MM.1S (cell line): ENCODE measurements around the gene PLEKHH2.

Experiments used
- DNase-seq: peaks from one replicate; pipeline ENCODE4 v3.0.0-alpha.2; 2015
- H2AFZ ChIP-seq: fragments of 300-600 bp; sonication (generic); 2 replicates; pipeline ENCODE4 v1.6.0; 2016; ENCODE audit warnings: antibody characterized with exemption, low read length
- H3F3A ChIP-seq: fragments of 300-600 bp; sonication (generic); 2 replicates; pipeline ENCODE4 v1.6.1; 2016; ENCODE audit warnings: mild to moderate bottlenecking, antibody characterized with exemption, low read length, moderate library complexity, mixed read lengths; ENCODE audit not compliant: insufficient read depth
- H3K27ac ChIP-seq: fragments of 300-600 bp; sonication (generic); 2 replicates; pipeline ENCODE4 v1.5.1; 2016; ENCODE audit warnings: mild to moderate bottlenecking, low read length
- H3K27me3 ChIP-seq: fragments of 300-600 bp; sonication (generic); replicated peaks from 2 replicates; pipeline ENCODE4 v1.6.0; 2016; ENCODE audit warnings: low read length; ENCODE audit not compliant: insufficient read depth
- H3K36me3 ChIP-seq: fragments of 300-600 bp; sonication (generic); replicated peaks from 2 replicates; pipeline ENCODE4 v1.6.1; 2016; ENCODE audit warnings: mild to moderate bottlenecking, low read length, mixed read lengths; ENCODE audit not compliant: insufficient read depth
- H3K4me1 ChIP-seq: fragments of 300-600 bp; sonication (generic); 2 replicates; pipeline ENCODE4 v1.6.1; 2016; ENCODE audit warnings: low read length, mixed read lengths
- H3K4me2 ChIP-seq: fragments of 300-600 bp; sonication (generic); 2 replicates; pipeline ENCODE4 v1.6.0; 2016; ENCODE audit warnings: low read depth, low read length
- H3K4me3 ChIP-seq: fragments of 300-600 bp; sonication (generic); 2 replicates; pipeline ENCODE4 v1.5.1; 2016; ENCODE audit warnings: low read length, mixed read lengths
- H3K79me2 ChIP-seq: fragments of 300-600 bp; sonication (generic); 2 replicates; pipeline ENCODE4 v1.6.1; 2016; ENCODE audit warnings: mixed run types, low read length, mixed read lengths
- H3K9ac ChIP-seq: fragments of 300-600 bp; sonication (generic); 2 replicates; pipeline ENCODE4 v1.6.1; 2016; ENCODE audit warnings: low read length, mixed read lengths
- H3K9me2 ChIP-seq: fragments of 300-600 bp; sonication (generic); replicated peaks from 2 replicates; pipeline ENCODE4 v1.6.1; 2016; ENCODE audit warnings: mild to moderate bottlenecking, low read length, mixed read lengths; ENCODE audit not compliant: insufficient read depth
- H3K9me3 ChIP-seq: fragments of 300-600 bp; sonication (generic); replicated peaks from 2 replicates; pipeline ENCODE4 v1.6.1; 2016; ENCODE audit warnings: mild to moderate bottlenecking, low read length, mixed read lengths; ENCODE audit not compliant: insufficient read depth
- H4K20me1 ChIP-seq: fragments of 300-600 bp; sonication (generic); 2 replicates; pipeline ENCODE4 v1.6.1; 2016; ENCODE audit warnings: mild to moderate bottlenecking, low read length, moderate library complexity, mixed read lengths; ENCODE audit not compliant: insufficient read depth
- CTCF ChIP-seq: fragments of 300-600 bp; sonication (generic); IDR thresholded peaks from 2 replicates; pipeline ENCODE4 v1.5.1; 2016; ENCODE audit warnings: antibody characterized with exemption, low read length, mixed read lengths
- EZH2 ChIP-seq: fragments of 300-600 bp; sonication (generic); optimal IDR thresholded peaks from 2 replicates; pipeline ENCODE3; 2017; ENCODE audit warnings: low read depth, mild to moderate bottlenecking, antibody characterized with exemption, low read length, mixed read lengths
- EZH2phosphoT487 ChIP-seq: fragments of 300-600 bp; sonication (generic); IDR thresholded peaks from 2 replicates; pipeline ENCODE4 v1.6.1; 2018; ENCODE audit warnings: antibody characterized with exemption, low read length

Gene PLEKHH2

GRCh38 chr2:43616967-43617680, 19.9 kb upstream of the PLEKHH2 start:
- Histone ChIP-seq H4K20me1 (no peaks in the 10 kb centered on the region), H3K4me3 (no peak overlapping the region), H3K27me3 (no peaks in the 10 kb centered on the region), H3K27ac (no peak overlapping the region), H3K79me2 (no peaks in the 10 kb centered on the region), H3K9me3 (no peaks in the 10 kb centered on the region), H2AFZ (no peak overlapping the region), H3K4me2 (no peak overlapping the region), H3F3A (no peaks in the 10 kb centered on the region), H3K4me1 (no peaks in the 10 kb centered on the region), H3K36me3 (no peaks in the 10 kb centered on the region), H3K9me2 (no peaks in the 10 kb centered on the region), H3K9ac (no peak overlapping the region)
- no peak for DNase-seq
- TF ChIP-seq CTCF = no peak
- TF ChIP-seq EZH2 = no peak
- TF ChIP-seq EZH2phosphoT487 = no peak

- no peaks in the 10 kb centered on the region for H4K20me1 ChIP-seq
- no peak for DNase-seq
Measured at GRCh38 chr2:43619511-43619910, 17.5 kb upstream of the PLEKHH2 start.

GRCh38 chr2:43622931-43623451, 14.1 kb upstream of the PLEKHH2 start:
- Histone ChIP-seq H3K27me3 (no peaks in the 10 kb centered on the region), H3K79me2 (no peaks in the 10 kb centered on the region), H3F3A (no peaks in the 10 kb centered on the region), H4K20me1 (no peaks in the 10 kb centered on the region), H3K9me2 (no peaks in the 10 kb centered on the region), H3K4me3 (no peak overlapping the region), H2AFZ (no peak overlapping the region), H3K4me2 (no peak overlapping the region), H3K9me3 (no peaks in the 10 kb centered on the region), H3K9ac (no peak overlapping the region), H3K36me3 (no peaks in the 10 kb centered on the region), H3K4me1 (no peaks in the 10 kb centered on the region), H3K27ac (no peak overlapping the region)
- TF ChIP-seq EZH2 (no peak), EZH2phosphoT487 (no peak), CTCF (no peak)
- no peak for DNase-seq

More at GRCh38 chr2:43619511-43619910, 17.5 kb upstream of the PLEKHH2 start:
- Histone ChIP-seq H3K27me3 (no peaks in the 10 kb centered on the region), H3K9me2 (no peaks in the 10 kb centered on the region), H2AFZ (no peak overlapping the region), H3K27ac (no peak overlapping the region), H3F3A (no peaks in the 10 kb centered on the region), H3K4me2 (no peak overlapping the region), H3K79me2 (no peaks in the 10 kb centered on the region), H3K9ac (no peak overlapping the region), H3K36me3 (no peaks in the 10 kb centered on the region), H3K9me3 (no peaks in the 10 kb centered on the region), H3K4me1 (no peaks in the 10 kb centered on the region), H3K4me3 (no peak overlapping the region)
- no peak for TF ChIP-seq EZH2phosphoT487
- TF ChIP-seq CTCF = no peak
- TF ChIP-seq EZH2 = no peak
